Measurements from ENCODE around the gene ITPR2.
A peak's percentile ranks its signal among the peaks of the same experiment; 100 is the strongest.
"Not testable (repeated sequence)": the region's sequence is repeated elsewhere in the genome, so short reads cannot be mapped to it uniquely, and the experiment has no call there.

Gene ITPR2

GRCh38 chr12:26430596-26430995, 402.4 kb downstream of the ITPR2 start:
- DNase-seq: not testable (repeated sequence)

GRCh38 chr12:26429070-26429691, 403.8 kb downstream of the ITPR2 start:
- no peak for DNase-seq

GRCh38 chr12:26428420-26428819, 404.6 kb downstream of the ITPR2 start:
- DNase-seq: no peak

GRCh38 chr12:26426652-26427051, 406.3 kb downstream of the ITPR2 start:
- no peak for DNase-seq

GRCh38 chr12:26425587-26426260, 407.3 kb downstream of the ITPR2 start:
- DNase-seq: no peak

- DNase-seq: no peak
These were observed 410.1 kb downstream of the ITPR2 start for GRCh38 chr12:26422839-26423398.

- peak; percentile 43 for DNase-seq
These were observed 416.4 kb downstream of the ITPR2 start for GRCh38 chr12:26416550-26416949.

GRCh38 chr12:26410689-26411088, 422.3 kb downstream of the ITPR2 start:
- no peak for DNase-seq

GRCh38 chr12:26406813-26407212, 426.2 kb downstream of the ITPR2 start:
- no peak for DNase-seq

- DNase-seq: no peak
These were observed 426.6 kb downstream of the ITPR2 start for GRCh38 chr12:26406391-26406790.

- no peak for DNase-seq
These were observed 429.4 kb downstream of the ITPR2 start for GRCh38 chr12:26403601-26404000.

- no peak for DNase-seq
These were observed 430.3 kb downstream of the ITPR2 start for GRCh38 chr12:26402648-26403047.

GRCh38 chr12:26401874-26402273, 431.1 kb downstream of the ITPR2 start:
- DNase-seq: no peak

- no peak for DNase-seq
These were observed 432.4 kb downstream of the ITPR2 start for GRCh38 chr12:26400627-26401026.

- no peak for DNase-seq
These were observed 433.6 kb downstream of the ITPR2 start for GRCh38 chr12:26399381-26399780.

GRCh38 chr12:26396402-26396801, 436.6 kb downstream of the ITPR2 start:
- no peak for DNase-seq

- DNase-seq: no peak
These were observed 443.7 kb downstream of the ITPR2 start for GRCh38 chr12:26389343-26389742.

GRCh38 chr12:26384536-26384935, 448.5 kb downstream of the ITPR2 start:
- DNase-seq: no peak

- no peak for DNase-seq
These were observed 450.0 kb downstream of the ITPR2 start for GRCh38 chr12:26383041-26383440.

- DNase-seq: no peak
These were observed 452.1 kb downstream of the ITPR2 start for GRCh38 chr12:26380897-26381296.

- no peak for DNase-seq
These were observed 453.1 kb downstream of the ITPR2 start for GRCh38 chr12:26379777-26380467.

- DNase-seq: no peak
These were observed 454.3 kb downstream of the ITPR2 start for GRCh38 chr12:26378711-26379110.

GRCh38 chr12:26374934-26375680, 457.9 kb downstream of the ITPR2 start:
- DNase-seq: no peak

All from NCI-H1417 treated with DMSO at 0.1 percent for 48 hours (cell line).